Ascending aorta (tissue), 2 donors: ENCODE data around the gene NTRK1. TPM values are rescaled to one million over a fixed set of nuclear protein-coding genes. Genes with fewer than 3 reads are reported as not detected.

Experiments used
- DNase-seq, 2 donors: peaks; one replicate each; pipeline ENCODE4 v3.0.0-alpha.2; 2019; ENCODE audit warnings: low spot score in 2 of 2
- H3K27ac ChIP-seq, 2 donors: fragments of 200-600 bp; sonication (generic); one replicate each; pipeline ENCODE4 v1.5.1; 2016 to 2017; ENCODE audit warnings: mild to moderate bottlenecking in 1 of 2
- H3K27me3 ChIP-seq: fragments of 200-600 bp; sonication (generic); one replicate; pipeline ENCODE4 v1.5.1; 2017
- H3K36me3 ChIP-seq, 2 donors: fragments of 200-600 bp; sonication (generic); one replicate each; pipeline ENCODE4 v1.5.1; 2016
- H3K4me1 ChIP-seq, 2 donors: fragments of 200-600 bp; sonication (generic); one replicate each; pipeline ENCODE4 v1.5.1; 2016 to 2017; ENCODE audit warnings: mild to moderate bottlenecking in 1 of 2
- H3K4me3 ChIP-seq, 2 donors: fragments of 200-600 bp; sonication (generic); one replicate each; pipeline ENCODE4 v1.5.1; 2016 to 2017; ENCODE audit warnings: mild to moderate bottlenecking in 1 of 2
- H3K9me3 ChIP-seq, 2 donors: fragments of 200-600 bp; sonication (generic); one replicate each; pipeline ENCODE4 v1.5.1; 2016
- intact Hi-C: fragments of 100-400 bp; cut with DNase I; formaldehyde crosslinking; loops from one replicate; pipeline ENCODE4 v1.15.1; 2023
- total RNA-seq: library from RNA; depleted of rRNA; stranded (reverse); fragments of >200 nt; gene quantifications from one replicate; pipeline ENCODE4 v1.1.0, GENCODE V29; 2016
- TF ChIP-seq, protein P1 (sequence below), 3 experiments: fragments of 200-600 bp in 2 of 3; fragments of 450-650 bp in 1 of 3; sonication (generic) in 2 of 3; IDR thresholded peaks; one replicate each; pipeline ENCODE4 v1.5.1; 2016 to 2019; ENCODE audit warnings: antibody characterized with exemption in 3 of 3, mild to moderate bottlenecking in 1 of 3, moderate library complexity in 1 of 3

NTRK1 gene
- total RNA-seq, 1 donor from 2014 or later, result not detected

DNA sequence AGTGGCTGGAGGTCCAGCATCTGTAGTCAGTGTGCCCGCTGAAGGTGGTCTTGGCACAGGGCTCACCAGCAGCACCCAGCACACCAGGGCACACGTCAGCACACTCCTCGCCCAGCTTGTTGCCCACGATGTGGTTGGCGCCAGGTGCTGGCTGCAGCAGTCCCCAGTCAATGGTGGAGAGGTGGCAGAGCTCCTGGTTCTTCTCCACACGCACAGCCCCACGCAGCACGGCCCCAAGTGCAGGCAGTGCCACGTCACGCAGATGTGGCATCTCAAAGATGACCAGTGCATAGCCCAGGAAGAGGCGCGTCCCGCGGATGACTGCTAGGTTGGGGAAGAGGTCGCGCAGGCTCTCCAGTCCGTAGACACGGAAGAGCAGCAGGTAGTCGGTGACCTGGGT is 6.9 kb upstream of the NTRK1 start:
- TF ChIP-seq, protein P1, sequence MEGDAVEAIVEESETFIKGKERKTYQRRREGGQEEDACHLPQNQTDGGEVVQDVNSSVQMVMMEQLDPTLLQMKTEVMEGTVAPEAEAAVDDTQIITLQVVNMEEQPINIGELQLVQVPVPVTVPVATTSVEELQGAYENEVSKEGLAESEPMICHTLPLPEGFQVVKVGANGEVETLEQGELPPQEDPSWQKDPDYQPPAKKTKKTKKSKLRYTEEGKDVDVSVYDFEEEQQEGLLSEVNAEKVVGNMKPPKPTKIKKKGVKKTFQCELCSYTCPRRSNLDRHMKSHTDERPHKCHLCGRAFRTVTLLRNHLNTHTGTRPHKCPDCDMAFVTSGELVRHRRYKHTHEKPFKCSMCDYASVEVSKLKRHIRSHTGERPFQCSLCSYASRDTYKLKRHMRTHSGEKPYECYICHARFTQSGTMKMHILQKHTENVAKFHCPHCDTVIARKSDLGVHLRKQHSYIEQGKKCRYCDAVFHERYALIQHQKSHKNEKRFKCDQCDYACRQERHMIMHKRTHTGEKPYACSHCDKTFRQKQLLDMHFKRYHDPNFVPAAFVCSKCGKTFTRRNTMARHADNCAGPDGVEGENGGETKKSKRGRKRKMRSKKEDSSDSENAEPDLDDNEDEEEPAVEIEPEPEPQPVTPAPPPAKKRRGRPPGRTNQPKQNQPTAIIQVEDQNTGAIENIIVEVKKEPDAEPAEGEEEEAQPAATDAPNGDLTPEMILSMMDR (IDR thresholded peaks at IDR 0.05), result no peak
- H3K4me1 ChIP-seq, result peaks cover 0 to under 1% of the 10 kb centered on the region in 2 donors
- H3K4me3 ChIP-seq, result no peak overlapping the region
- H3K9me3 ChIP-seq, result no peaks in the 10 kb centered on the region
- H3K27me3 ChIP-seq, result no peaks in the 10 kb centered on the region
- intact Hi-C loops, result no loop called here
- no peaks in the 10 kb centered on the region for H3K36me3 ChIP-seq
- no peak for DNase-seq
- H3K27ac ChIP-seq, result no peak overlapping the region

DNA sequence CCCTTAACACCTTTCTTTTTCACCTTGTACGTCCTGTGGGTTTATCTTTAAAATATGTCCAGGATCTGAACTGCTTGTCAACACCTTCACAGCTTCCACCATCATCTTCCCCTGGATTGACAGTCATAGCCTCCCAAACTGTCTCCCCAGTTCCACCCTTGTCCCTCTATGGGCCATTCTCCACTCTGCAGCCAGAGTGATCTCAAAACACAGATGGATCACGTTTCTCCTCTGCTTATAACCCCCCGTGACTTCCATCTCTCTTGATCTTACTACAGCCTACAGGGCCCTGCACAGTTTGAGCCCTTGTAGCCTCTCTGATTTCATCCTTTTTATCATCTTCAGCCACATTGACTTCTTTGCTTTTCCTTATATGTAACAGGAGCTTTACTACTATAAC is 6.0 kb upstream of the NTRK1 start:
- TF ChIP-seq, protein P1 (IDR thresholded peaks at IDR 0.05), result no peak

DNA sequence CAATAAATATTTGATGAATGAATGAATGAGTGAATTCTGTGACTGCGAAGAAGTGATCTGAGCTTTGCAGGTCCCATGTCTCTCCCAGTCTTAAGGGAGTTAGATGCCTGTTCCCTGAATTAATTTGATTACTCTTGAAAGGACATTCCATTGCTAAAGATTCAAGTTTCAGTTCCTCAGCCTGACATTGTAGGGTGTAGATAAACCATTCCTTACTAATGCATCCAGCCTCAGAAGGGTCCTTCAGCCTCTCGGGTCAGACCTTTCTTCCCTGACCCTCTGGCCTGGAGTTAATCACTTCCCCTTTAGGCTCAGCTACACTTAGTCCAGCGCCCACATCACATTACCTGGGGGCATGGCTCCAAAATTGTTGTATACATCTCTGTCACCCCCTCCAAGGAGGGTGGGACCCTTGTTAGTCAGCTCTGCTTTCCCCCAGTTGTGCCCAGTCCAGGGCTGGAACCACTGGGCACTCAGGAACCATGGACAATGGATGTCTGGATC is 4.3 kb upstream of the NTRK1 start:
- no peak overlapping the region for H3K27ac ChIP-seq
- H3K36me3 ChIP-seq, result no peaks in the 10 kb centered on the region
- no peak for DNase-seq
- no peaks in the 10 kb centered on the region for H3K9me3 ChIP-seq
- TF ChIP-seq, protein P1 (IDR thresholded peaks at IDR 0.05), result no peak
- no peak overlapping the region for H3K4me3 ChIP-seq
- intact Hi-C loops, result no loop called here
- H3K27me3 ChIP-seq, result peaks cover 9% of the 10 kb centered on the region
- peaks cover 3 to 21% of the 10 kb centered on the region in 2 donors for H3K4me1 ChIP-seq

More for the DNA sequence above, 6.0 kb upstream of the NTRK1 start:
- Histone ChIP-seq H3K4me3 (no peak overlapping the region), H3K36me3 (no peaks in the 10 kb centered on the region), H3K27ac (no peak overlapping the region), H3K27me3 (peaks cover 5% of the 10 kb centered on the region), H3K9me3 (no peaks in the 10 kb centered on the region), H3K4me1 (peaks cover 3 to 8% of the 10 kb centered on the region in 2 donors)
- no peak for DNase-seq
- intact Hi-C loops, result no loop called here

DNA sequence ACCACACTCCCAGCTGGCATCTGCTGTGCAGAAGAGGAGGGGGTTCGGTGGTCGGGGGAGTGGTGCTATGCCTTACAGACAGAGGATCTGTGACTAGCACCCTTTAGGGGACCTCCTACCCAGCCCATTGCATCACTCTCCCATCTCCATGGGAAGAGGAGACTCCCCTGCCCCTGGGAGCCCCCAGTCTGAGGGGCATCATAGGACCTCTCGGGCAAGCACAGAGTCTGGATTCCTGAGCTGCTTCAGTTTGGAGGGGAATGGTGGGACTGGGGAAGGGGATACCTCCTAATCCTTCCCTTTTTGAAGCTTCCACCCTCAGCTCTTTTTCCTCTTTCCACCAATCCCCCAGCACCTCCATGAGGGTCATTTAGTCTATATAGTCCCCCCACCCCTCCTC is 3.1 kb upstream of the NTRK1 start:
- no peak overlapping the region for H3K4me3 ChIP-seq
- H3K4me1 ChIP-seq, result peaks cover 3 to 21% of the 10 kb centered on the region in 2 donors
- DNase-seq, result no peak
- TF ChIP-seq, protein P1 (IDR thresholded peaks at IDR 0.05), result no peak
- H3K27me3 ChIP-seq, result peaks cover 13% of the 10 kb centered on the region
- no peaks in the 10 kb centered on the region for H3K36me3 ChIP-seq
- H3K27ac ChIP-seq, result no peak overlapping the region
- no peaks in the 10 kb centered on the region for H3K9me3 ChIP-seq
- intact Hi-C loops, result no loop called here

DNA sequence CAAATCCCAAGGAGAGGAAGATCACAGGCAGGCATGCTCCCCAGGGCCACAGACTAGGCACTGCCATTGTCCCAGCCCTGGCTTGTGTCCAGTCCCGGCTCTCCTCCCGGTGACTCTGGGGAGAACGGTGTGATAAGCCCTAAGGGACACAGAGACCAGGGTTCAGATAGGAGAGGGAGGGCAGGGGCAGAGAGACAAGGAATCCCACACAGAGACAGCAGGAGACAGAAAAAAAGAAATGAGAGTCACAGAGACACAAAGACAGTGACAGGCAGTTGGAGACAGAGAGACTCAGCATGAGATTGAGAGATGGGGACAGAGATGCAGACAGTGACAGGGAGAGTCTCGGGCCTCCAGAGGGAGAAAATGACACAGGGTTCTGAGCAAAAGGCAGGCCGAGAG is 2.1 kb upstream of the NTRK1 start:
- Histone ChIP-seq H3K36me3 (no peaks in the 10 kb centered on the region), H3K4me1 (peaks cover 3 to 21% of the 10 kb centered on the region in 2 donors), H3K27me3 (peaks cover 13% of the 10 kb centered on the region), H3K4me3 (peak overlapping the region; percentile 20 to 49), H3K27ac (no peak overlapping the region), H3K9me3 (no peaks in the 10 kb centered on the region)
- intact Hi-C loops, result no loop called here
- TF ChIP-seq, protein P1 (IDR thresholded peaks at IDR 0.05), result no peak
- DNase-seq, result no peak
